ENCODE results near the gene HOXA11. TPM values are rescaled to one million over a fixed set of nuclear protein-coding genes. Genes with fewer than 3 reads are reported as not detected.
A peak's percentile ranks its signal among the peaks of the same experiment; 100 is the strongest.

Gene HOXA11
- total RNA-seq, 1 experiment from 2014 or later: 3.7 TPM

- H3K27me3 ChIP-seq: no peaks in the 10 kb centered on the region
- peaks cover 23% of the 10 kb centered on the region for H3K36me3 ChIP-seq
- no peak for DNase-seq
- H3K9me3 ChIP-seq: no peaks in the 10 kb centered on the region
- no peak overlapping the region for H3K4me3 ChIP-seq
Measured at GRCh38 chr7:27141923-27142579, 43.0 kb downstream of the HOXA11 start.

GRCh38 chr7:27141137-27141922 is 43.7 kb downstream of the HOXA11 start:
- H3K36me3 ChIP-seq: peaks cover 23% of the 10 kb centered on the region
- no peak overlapping the region for H3K4me3 ChIP-seq
- no peak for DNase-seq

GRCh38 chr7:27140126-27140857 is 44.7 kb downstream of the HOXA11 start:
- Histone ChIP-seq H3K36me3 (peaks cover 16% of the 10 kb centered on the region), H3K9me3 (no peaks in the 10 kb centered on the region), H3K4me3 (peak overlapping the region; percentile 40), H3K27me3 (no peaks in the 10 kb centered on the region)
- DNase-seq: no peak

More at GRCh38 chr7:27141137-27141922, 43.7 kb downstream of the HOXA11 start:
- H3K27me3 ChIP-seq: no peaks in the 10 kb centered on the region
- H3K9me3 ChIP-seq: no peaks in the 10 kb centered on the region

- Histone ChIP-seq H3K36me3 (peaks cover 13% of the 10 kb centered on the region), H3K4me3 (peak overlapping the region; percentile 40), H3K27me3 (no peaks in the 10 kb centered on the region), H3K9me3 (no peaks in the 10 kb centered on the region)
- DNase-seq: peak; percentile 60
Measured at GRCh38 chr7:27139334-27140125, 45.5 kb downstream of the HOXA11 start.

- H3K27me3 ChIP-seq: no peaks in the 10 kb centered on the region
- H3K4me3 ChIP-seq: peak overlapping the region; percentile 40
Measured at GRCh38 chr7:27138985-27139333, 46.1 kb downstream of the HOXA11 start.

GRCh38 chr7:27138472-27138871 is 46.6 kb downstream of the HOXA11 start:
- no peaks in the 10 kb centered on the region for H3K9me3 ChIP-seq
- DNase-seq: no peak
- H3K27me3 ChIP-seq: no peaks in the 10 kb centered on the region
- peak overlapping the region; percentile 40; the same call in 1 of the 2 replicates for H3K4me3 ChIP-seq
- H3K36me3 ChIP-seq: peaks cover 8% of the 10 kb centered on the region

More at GRCh38 chr7:27138985-27139333, 46.1 kb downstream of the HOXA11 start:
- peaks cover 8% of the 10 kb centered on the region for H3K36me3 ChIP-seq
- no peaks in the 10 kb centered on the region for H3K9me3 ChIP-seq
- DNase-seq: no peak

- no peak for DNase-seq
- H3K9me3 ChIP-seq: no peaks in the 10 kb centered on the region
- H3K4me3 ChIP-seq: peak overlapping the region; percentile 4; the same call in 1 of the 2 replicates
- no peaks in the 10 kb centered on the region for H3K27me3 ChIP-seq
- peaks cover 8% of the 10 kb centered on the region for H3K36me3 ChIP-seq
Measured at GRCh38 chr7:27137640-27138315, 47.3 kb downstream of the HOXA11 start.

- DNase-seq: peak; percentile 73
- H3K36me3 ChIP-seq: no peaks in the 10 kb centered on the region; the same call in 1 of the 2 replicates
- no peaks in the 10 kb centered on the region for H3K9me3 ChIP-seq
- no peaks in the 10 kb centered on the region for H3K27me3 ChIP-seq
- no peak overlapping the region for H3K4me3 ChIP-seq
Measured at GRCh38 chr7:27134392-27134791, 50.6 kb downstream of the HOXA11 start.

- no peaks in the 10 kb centered on the region for H3K27me3 ChIP-seq
- H3K4me3 ChIP-seq: no peak overlapping the region
- DNase-seq: no peak
- H3K9me3 ChIP-seq: no peaks in the 10 kb centered on the region
- peaks cover 7% of the 10 kb centered on the region; the same call in 1 of the 2 replicates for H3K36me3 ChIP-seq
Measured at GRCh38 chr7:27133409-27134231, 51.4 kb downstream of the HOXA11 start.

DNA sequence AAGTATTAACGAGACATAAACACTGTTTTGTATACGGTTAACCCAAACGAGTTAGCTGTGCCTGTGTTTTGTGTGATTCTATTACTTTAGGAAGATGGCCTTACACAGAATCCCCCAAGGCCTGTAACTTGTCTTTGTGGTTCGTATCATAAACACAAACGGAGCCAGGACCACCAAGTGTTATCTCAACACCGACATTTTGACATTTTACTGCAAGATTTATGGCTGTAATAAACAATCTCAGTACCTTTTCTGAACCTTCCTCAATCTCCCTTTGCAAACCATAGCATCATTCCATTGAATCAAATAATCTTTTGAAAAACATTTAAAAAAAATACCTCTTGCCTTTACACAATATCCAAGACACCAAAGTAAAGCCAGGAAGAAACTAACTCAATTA is 52.1 kb downstream of the HOXA11 start:
- Histone ChIP-seq H3K36me3 (peaks cover 10% of the 10 kb centered on the region; the same call in 1 of the 2 replicates), H3K27me3 (no peaks in the 10 kb centered on the region), H3K9me3 (no peaks in the 10 kb centered on the region), H3K4me3 (no peak overlapping the region)
- DNase-seq: no peak

DNA sequence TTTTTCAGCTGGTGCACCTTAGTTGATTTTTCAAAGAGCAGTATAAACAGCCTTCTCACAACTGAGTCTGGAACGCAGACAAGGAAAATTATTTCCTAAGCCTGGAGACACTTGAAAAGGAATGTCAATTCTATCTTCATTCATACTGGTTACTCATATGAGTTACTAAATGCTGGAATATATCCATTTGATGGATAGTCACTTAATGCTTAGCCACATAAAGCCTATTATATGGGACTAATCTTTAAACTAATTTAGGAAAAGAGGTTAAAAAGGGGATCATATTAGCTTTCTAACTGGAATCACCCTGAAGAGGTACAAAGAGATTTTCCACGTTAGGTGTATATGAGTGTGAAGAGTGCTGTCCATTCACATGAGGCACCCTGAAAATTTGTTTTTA is 52.8 kb downstream of the HOXA11 start:
- H3K9me3 ChIP-seq: no peaks in the 10 kb centered on the region
- H3K27me3 ChIP-seq: no peaks in the 10 kb centered on the region
- H3K4me3 ChIP-seq: no peak overlapping the region
- peaks cover 10% of the 10 kb centered on the region; the same call in 1 of the 2 replicates for H3K36me3 ChIP-seq
- DNase-seq: no peak

DNA sequence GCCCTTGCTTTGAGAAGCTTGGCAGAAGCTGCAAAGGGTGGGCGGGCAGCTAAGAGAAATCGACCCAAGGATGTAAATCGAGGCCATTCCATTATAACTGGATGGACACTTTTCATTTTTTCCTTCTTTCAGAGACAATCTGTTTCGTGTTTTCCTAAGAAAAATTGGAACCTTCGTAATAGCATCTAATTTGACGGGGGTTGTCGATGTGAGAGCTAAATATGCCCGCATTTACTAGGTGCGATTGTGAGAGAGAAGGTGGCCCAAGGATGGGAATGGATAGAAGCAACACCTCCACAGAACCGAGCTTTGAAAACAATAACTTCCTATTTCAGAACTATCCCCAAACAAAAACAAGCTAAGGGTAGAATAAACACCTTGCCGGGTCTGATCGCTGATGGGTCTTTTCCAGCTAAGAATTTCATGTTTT is 53.6 kb downstream of the HOXA11 start:
- Histone ChIP-seq H3K36me3 (peaks cover 10% of the 10 kb centered on the region; the same call in 1 of the 2 replicates), H3K4me3 (peak overlapping the region; percentile 66), H3K27me3 (no peaks in the 10 kb centered on the region), H3K9me3 (no peaks in the 10 kb centered on the region)
- no peak for DNase-seq

Measured in MG63 (cell line).